Esophagus squamous epithelium (tissue), 4 donors: Measurements from ENCODE around the gene COL27A1.

Experiments
- CTCF ChIP-seq, 6 experiments: fragments of 450-650 bp in 4 of 6; fragments of 200-600 bp in 2 of 6; sonication (generic) in 2 of 6; IDR thresholded peaks; one replicate each; pipeline ENCODE4 v1.5.1; 2016 to 2019; ENCODE audit warnings: antibody characterized with exemption in 6 of 6, mild to moderate bottlenecking in 4 of 6, moderate library complexity in 4 of 6
- POLR2A ChIP-seq, 4 donors: fragments of 450-650 bp; IDR thresholded peaks; one replicate each; pipeline ENCODE4 v1.6.1; 2017; ENCODE audit warnings: antibody characterized with exemption in 4 of 4, mild to moderate bottlenecking in 4 of 4, moderate library complexity in 3 of 4

GRCh38 chr9:114141553-114142402 is 13.6 kb upstream of the COL27A1 start:
- TF ChIP-seq CTCF (IDR thresholded peaks at IDR 0.05) (no peak), POLR2A (IDR thresholded peaks at IDR 0.05) (no peak)
